HG02759 (cell line): Measurements from ENCODE around the gene YTHDC1.
A peak's percentile ranks its signal among the peaks of the same experiment; 100 is the strongest.
"Not testable (repeated sequence)": the region's sequence is repeated elsewhere in the genome, so short reads cannot be mapped to it uniquely, and the experiment has no call there.

Experiments used
- ATAC-seq: cut with Tn5 transposase; IDR thresholded peaks from one replicate; pipeline ENCODE4 v1.9.1; 2021; ENCODE audit warnings: mild to moderate bottlenecking, moderate library complexity; ENCODE audit not compliant: unreplicated experiment

Gene YTHDC1

GRCh38 chr4:68297137-68297536 is 52.8 kb downstream of the YTHDC1 start:
- ATAC-seq, result no peak

GRCh38 chr4:68291256-68291655 is 58.6 kb downstream of the YTHDC1 start:
- ATAC-seq, result no peak

GRCh38 chr4:68288393-68288740 is 61.5 kb downstream of the YTHDC1 start:
- no peak for ATAC-seq

GRCh38 chr4:68287704-68288392 is 62.0 kb downstream of the YTHDC1 start:
- no peak for ATAC-seq

- ATAC-seq, result no peak
Observed at GRCh38 chr4:68283714-68284113, 66.2 kb downstream of the YTHDC1 start.

GRCh38 chr4:68283095-68283494 is 66.8 kb downstream of the YTHDC1 start:
- no peak for ATAC-seq

- ATAC-seq, result not testable (repeated sequence)
Observed at GRCh38 chr4:68281796-68282740, 67.8 kb downstream of the YTHDC1 start.

GRCh38 chr4:68278029-68278428 is 71.9 kb downstream of the YTHDC1 start:
- ATAC-seq, result no peak

- no peak for ATAC-seq
Observed at GRCh38 chr4:68277627-68278026, 72.3 kb downstream of the YTHDC1 start.

GRCh38 chr4:68272860-68273259 is 77.0 kb downstream of the YTHDC1 start:
- ATAC-seq, result no peak

- ATAC-seq, result peak; percentile 58
Observed at GRCh38 chr4:68272380-68272779, 77.5 kb downstream of the YTHDC1 start.

GRCh38 chr4:68271851-68272357 is 78.0 kb downstream of the YTHDC1 start:
- peak; percentile 64 for ATAC-seq

GRCh38 chr4:68267433-68267944 is 82.4 kb downstream of the YTHDC1 start:
- no peak for ATAC-seq

GRCh38 chr4:68264875-68265565 is 84.9 kb downstream of the YTHDC1 start:
- no peak for ATAC-seq
